CD14-positive monocyte (primary cell): ENCODE results near the gene ACTN4. TPM values are rescaled to one million over a fixed set of nuclear protein-coding genes. Genes with fewer than 3 reads are reported as not detected.
A peak's percentile ranks its signal among the peaks of the same experiment; 100 is the strongest.

Experiments
- DNase-seq, 3 donors: peaks; one replicate each; pipeline ENCODE4 v3.0.0-alpha.2; 2011 to 2022
- H2AFZ ChIP-seq: 2 replicates; pipeline ENCODE4 v1.6.0; 2012; ENCODE audit warnings: mild to moderate bottlenecking, low read depth, low read length, inconsistent platforms; ENCODE audit not compliant: insufficient read depth, poor library complexity, severe bottlenecking
- H3K27ac ChIP-seq, 2 donors: 1 replicate in 1 of 2; 2 replicates in 1 of 2; pipeline ENCODE4 v1.5.1; 2012 to 2013; ENCODE audit warnings: low read length in 2 of 2, control low read depth in 1 of 2, inconsistent platforms in 1 of 2, low read depth in 1 of 2, mild to moderate bottlenecking in 1 of 2
- H3K27me3 ChIP-seq, 2 donors: one replicate each; pipeline versions ENCODE4 v1.6.0 to v1.6.1; 2011 to 2013; ENCODE audit warnings: low read length in 2 of 2; ENCODE audit not compliant: control insufficient read depth in 2 of 2, insufficient read depth in 2 of 2
- H3K36me3 ChIP-seq, 2 donors: replicated peaks in 1 of 2; 1 replicate in 1 of 2; 2 replicates in 1 of 2; pipeline versions ENCODE4 v1.5.1 to v1.6.1; 2012 to 2013; ENCODE audit warnings: low read length in 2 of 2, control low read depth in 1 of 2, inconsistent platforms in 1 of 2, mild to moderate bottlenecking in 1 of 2; ENCODE audit not compliant: insufficient read depth in 2 of 2, control insufficient read depth in 1 of 2
- H3K4me1 ChIP-seq, 2 donors: 1 replicate in 1 of 2; 2 replicates in 1 of 2; pipeline versions ENCODE4 v1.5.1 to v1.6.1; 2012 to 2013; ENCODE audit warnings: low read length in 2 of 2, control low read depth in 1 of 2, inconsistent platforms in 1 of 2, mild to moderate bottlenecking in 1 of 2, moderate library complexity in 1 of 2; ENCODE audit not compliant: insufficient read depth in 2 of 2, control insufficient read depth in 1 of 2
- H3K4me2 ChIP-seq: replicated peaks from 2 replicates; pipeline ENCODE3; 2012; ENCODE audit warnings: low read length, moderate library complexity, mild to moderate bottlenecking; ENCODE audit not compliant: poor library complexity, severe bottlenecking; ENCODE audit errors: extremely low read depth
- H3K4me3 ChIP-seq, 3 experiments: fragments of 200-600 bp in 1 of 3; sonication (generic) in 1 of 3; replicated peaks in 1 of 3; 1 replicate in 2 of 3; 2 replicates in 1 of 3; pipeline ENCODE4 v1.5.1; 2011 to 2013; ENCODE audit warnings: low read length in 3 of 3, mild to moderate bottlenecking in 3 of 3, control low read depth in 2 of 3, low read depth in 2 of 3, inconsistent platforms in 1 of 3, moderate library complexity in 1 of 3
- H3K79me2 ChIP-seq: 2 replicates; pipeline ENCODE4 v1.6.0; 2012; ENCODE audit warnings: mild to moderate bottlenecking, control low read depth, inconsistent platforms, low read length, moderate library complexity; ENCODE audit not compliant: insufficient read depth
- H3K9ac ChIP-seq: 2 replicates; pipeline ENCODE4 v1.6.0; 2017; ENCODE audit warnings: low read length, mild to moderate bottlenecking; ENCODE audit not compliant: insufficient read depth, poor library complexity, severe bottlenecking
- H3K9me3 ChIP-seq, 2 donors: replicated peaks in 1 of 2; 1 replicate in 1 of 2; 2 replicates in 1 of 2; pipeline versions ENCODE4 v1.5.1 to v1.6.1; 2012 to 2013; ENCODE audit warnings: low read length in 2 of 2, control low read depth in 1 of 2; ENCODE audit not compliant: control insufficient read depth in 1 of 2, insufficient read depth in 1 of 2
- H4K20me1 ChIP-seq: 2 replicates; pipeline ENCODE4 v1.6.0; 2012; ENCODE audit warnings: mild to moderate bottlenecking, low read length, control low read depth, moderate library complexity; ENCODE audit not compliant: insufficient read depth
- H3K27ac Mint-ChIP-seq, 7 donors: one replicate each; pipeline ENCODE4 v1.8.0; 2020; ENCODE audit warnings: mild to moderate bottlenecking in 7 of 7, mixed read lengths in 7 of 7, moderate library complexity in 6 of 7, inconsistent platforms in 2 of 7
- H3K27me3 Mint-ChIP-seq, 3 donors: one replicate each; pipeline ENCODE4 v1.8.0; 2021 to 2022; ENCODE audit warnings: low read depth in 3 of 3, mild to moderate bottlenecking in 3 of 3, mixed read lengths in 3 of 3, moderate library complexity in 3 of 3, inconsistent platforms in 1 of 3
- H3K36me3 Mint-ChIP-seq, 2 donors: one replicate each; pipeline ENCODE4 v1.8.0; 2020; ENCODE audit warnings: mixed read lengths in 2 of 2, inconsistent platforms in 1 of 2, mild to moderate bottlenecking in 1 of 2
- H3K4me1 Mint-ChIP-seq: one replicate; pipeline ENCODE4 v1.8.0; 2020; ENCODE audit warnings: mild to moderate bottlenecking, mixed read lengths
- H3K4me3 Mint-ChIP-seq, 2 donors: one replicate each; pipeline ENCODE4 v1.8.0; 2020; ENCODE audit warnings: mild to moderate bottlenecking in 2 of 2, mixed read lengths in 2 of 2, moderate library complexity in 1 of 2
- H3K9me3 Mint-ChIP-seq, 7 donors: one replicate each; pipeline ENCODE4 v1.8.0; 2020 to 2022; ENCODE audit warnings: mixed read lengths in 7 of 7, mild to moderate bottlenecking in 6 of 7, moderate library complexity in 6 of 7, inconsistent platforms in 2 of 7
- CTCF ChIP-seq: fragments of 200-600 bp; IDR thresholded peaks from one replicate; pipeline ENCODE4 v1.8.0; 2022; ENCODE audit warnings: antibody characterized with exemption, mild to moderate bottlenecking
- WGBS: methylation state at CpG from one replicate; pipeline ENCODE4 v1.1.5; 2013; ENCODE audit warnings: missing lambda C conversion rate; ENCODE audit not compliant: insufficient coverage; 5-methylcytosine and 5-hydroxymethylcytosine counted together
- intact Hi-C, 2 donors: fragments of 100-400 bp; cut with micrococcal nuclease; formaldehyde crosslinking; loops; one replicate each; pipeline versions ENCODE4 v1.15.0 to v1.15.1; 2023
- polyA plus RNA-seq, 3 donors: library from polyadenylated mRNA; depleted of rRNA in 1 of 3; unstranded in 2 of 3; stranded (reverse) in 1 of 3; fragments of 300-500 nt in 2 of 3; fragments of >200 nt in 1 of 3; fragmentation: Illumina TruSeq in 2 of 3; gene quantifications; 1 replicate in 2 of 3; 2 replicates in 1 of 3; pipeline ENCODE4 v1.2.3, GENCODE V29; 2012 to 2021

ACTN4 gene
- polyA plus RNA-seq, 3 donors, result 8.4 to 177 (median 16.0) TPM

GRCh38 chr19:38663957-38664502 is 16.6 kb downstream of the ACTN4 start:
- no peaks in the 10 kb centered on the region for H3K27me3 ChIP-seq

More at GRCh38 chr19:38663957-38664502, 16.6 kb downstream of the ACTN4 start:
- intact Hi-C loops, result no loop called here
- H3K27ac Mint-ChIP-seq, result peak overlapping the region; percentile 51 to 84 (median 70)
- peak overlapping the region; percentile 39 for H3K4me2 ChIP-seq
- 80% methylated on average over 12 of the region's 19 CpGs for WGBS
- H3K4me3 Mint-ChIP-seq, result peak overlapping the region in 1 of 2 donors; percentile 26
- H3K36me3 Mint-ChIP-seq, result peaks cover 14 to 33% of the 10 kb centered on the region in 2 donors
- no peaks in the 10 kb centered on the region for H3K27me3 Mint-ChIP-seq
- peak overlapping the region; percentile 68 to 81 for H3K27ac ChIP-seq
- no peak overlapping the region for H3K9ac ChIP-seq
- no peaks in the 10 kb centered on the region for H3K9me3 Mint-ChIP-seq
- peaks cover 98% of the 10 kb centered on the region for H4K20me1 ChIP-seq
- H3K36me3 ChIP-seq, result peaks cover 0 to 10% of the 10 kb centered on the region in 2 donors
- TF ChIP-seq CTCF, result no peak
- H3K9me3 ChIP-seq, result no peaks in the 10 kb centered on the region
- H3K4me1 Mint-ChIP-seq, result peaks cover 79% of the 10 kb centered on the region
- peaks cover 71 to 80% of the 10 kb centered on the region in 2 donors for H3K4me1 ChIP-seq
- peaks cover 100% of the 10 kb centered on the region for H3K79me2 ChIP-seq
- H2AFZ ChIP-seq, result no peak overlapping the region
- peak overlapping the region in 1 of 3 experiments; percentile 31 for H3K4me3 ChIP-seq
- no peak for DNase-seq
